ENCODE measurements around the gene ZNF618.

GRCh38 chr9:113997610-113998009, 121.5 kb downstream of the ZNF618 start:
- no peak for TF ChIP-seq POLR2A (IDR thresholded peaks at IDR 0.05; ENCODE audit: low read depth, low read length)
- TF ChIP-seq TAF1 (IDR thresholded peaks at IDR 0.05; ENCODE audit: borderline replicate concordance, low read depth, low read length), result no peak

Data from GM12892 (cell line).